NCI-H82 (cell line): Measurements from ENCODE around the gene KRTAP12-4.
"Not testable (repeated sequence)": the region's sequence is repeated elsewhere in the genome, so short reads cannot be mapped to it uniquely, and the experiment has no call there.

ENCODE experiments used
- DNase-seq: peaks from one replicate; lab custom pipeline; 2025; lab: John Stamatoyannopoulos, UW

The KRTAP12-4 gene

DNA sequence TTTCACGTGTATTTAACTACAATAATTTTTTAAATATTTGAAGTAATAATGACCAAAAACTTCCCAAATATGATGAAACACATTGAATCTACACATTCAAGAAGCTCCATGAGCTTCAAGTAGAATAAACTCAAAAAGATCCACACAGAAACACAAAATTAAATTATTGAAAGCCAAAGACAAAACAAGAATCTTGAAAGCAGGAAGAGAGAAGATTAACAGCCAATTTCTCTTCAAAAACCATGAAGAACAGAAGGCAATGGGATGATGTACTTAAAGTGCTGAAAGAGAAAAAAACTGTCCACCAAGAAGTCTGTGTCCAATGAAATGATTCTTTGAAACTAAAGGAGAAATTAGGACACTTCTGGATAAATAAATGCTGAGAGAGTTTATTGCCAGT, 22.4 kb downstream of the KRTAP12-4 start:
- no peak for DNase-seq

DNA sequence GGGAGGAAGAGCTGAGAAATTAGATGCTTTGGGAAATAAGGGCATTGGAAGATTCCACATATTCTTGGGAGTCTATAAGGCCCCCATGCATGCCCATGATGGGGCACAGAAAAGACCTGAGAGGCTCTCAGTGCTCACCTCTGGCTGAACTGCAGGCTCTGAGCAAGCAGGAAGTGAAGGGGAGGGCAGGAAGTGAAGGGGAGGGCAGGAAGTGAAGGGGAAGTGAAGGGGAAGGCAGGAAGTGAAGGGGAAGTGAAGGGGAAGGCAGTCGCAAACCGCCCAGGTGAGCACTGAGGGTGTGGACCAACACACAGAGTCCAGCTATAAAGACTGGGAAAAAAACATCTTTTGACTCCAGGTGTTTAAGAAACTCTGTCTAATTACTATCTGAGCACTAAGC, 24.0 kb downstream of the KRTAP12-4 start:
- DNase-seq, result no peak

DNA sequence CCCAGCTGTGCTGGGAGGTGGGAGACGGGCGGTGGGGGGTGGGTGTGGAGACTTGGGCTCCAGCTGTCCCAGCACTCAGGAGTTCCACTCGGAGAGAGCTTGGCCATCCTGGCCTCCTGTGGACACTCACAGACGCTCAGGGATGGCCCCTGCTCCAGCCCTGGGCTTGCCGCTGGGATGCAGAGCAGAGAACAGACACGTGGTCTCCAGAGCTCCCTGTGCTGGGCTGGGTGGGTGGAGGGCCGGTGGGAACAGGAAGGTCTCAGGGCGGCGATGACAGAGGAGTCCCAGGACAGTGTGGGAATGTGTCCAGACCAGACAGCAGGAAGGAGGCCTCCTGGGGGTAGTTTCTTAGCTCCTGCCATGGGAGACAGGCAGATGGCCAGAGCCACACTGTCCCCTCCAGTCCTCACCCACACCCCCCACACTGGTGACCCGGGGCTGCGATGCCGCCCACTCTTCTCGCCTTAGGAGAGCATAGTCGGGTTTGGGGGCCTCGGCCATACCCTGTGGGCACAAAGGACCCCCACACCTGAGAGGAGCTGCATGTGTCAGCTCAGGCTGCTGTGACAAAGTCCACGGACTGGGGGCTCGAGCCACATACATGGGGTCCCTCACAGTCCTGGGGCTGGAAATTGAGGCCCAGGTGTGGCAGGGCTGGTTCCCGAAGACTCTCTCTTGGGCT, 25.6 kb downstream of the KRTAP12-4 start:
- no peak for DNase-seq

DNA sequence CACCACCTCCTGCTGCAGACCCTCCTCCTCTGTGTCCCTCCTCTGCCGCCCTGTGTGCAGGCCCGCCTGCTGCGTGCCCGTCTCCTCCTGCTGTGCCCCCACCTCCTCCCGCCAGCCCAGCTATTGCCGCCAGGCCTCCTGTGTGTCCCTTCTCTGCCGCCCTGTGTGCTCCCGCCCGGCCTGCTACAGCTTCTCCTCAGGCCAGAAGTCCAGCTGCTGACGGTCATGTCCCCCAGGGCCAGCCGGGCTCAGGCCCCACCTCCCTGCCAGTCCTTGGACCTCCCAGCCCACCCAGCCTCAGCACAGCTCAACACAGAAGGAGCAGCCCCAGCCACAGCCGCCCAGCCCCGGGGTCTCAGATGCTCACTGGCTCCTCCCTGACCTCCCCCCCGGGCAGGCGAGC, 26.6 kb downstream of the KRTAP12-4 start:
- DNase-seq, result not testable (repeated sequence)

DNA sequence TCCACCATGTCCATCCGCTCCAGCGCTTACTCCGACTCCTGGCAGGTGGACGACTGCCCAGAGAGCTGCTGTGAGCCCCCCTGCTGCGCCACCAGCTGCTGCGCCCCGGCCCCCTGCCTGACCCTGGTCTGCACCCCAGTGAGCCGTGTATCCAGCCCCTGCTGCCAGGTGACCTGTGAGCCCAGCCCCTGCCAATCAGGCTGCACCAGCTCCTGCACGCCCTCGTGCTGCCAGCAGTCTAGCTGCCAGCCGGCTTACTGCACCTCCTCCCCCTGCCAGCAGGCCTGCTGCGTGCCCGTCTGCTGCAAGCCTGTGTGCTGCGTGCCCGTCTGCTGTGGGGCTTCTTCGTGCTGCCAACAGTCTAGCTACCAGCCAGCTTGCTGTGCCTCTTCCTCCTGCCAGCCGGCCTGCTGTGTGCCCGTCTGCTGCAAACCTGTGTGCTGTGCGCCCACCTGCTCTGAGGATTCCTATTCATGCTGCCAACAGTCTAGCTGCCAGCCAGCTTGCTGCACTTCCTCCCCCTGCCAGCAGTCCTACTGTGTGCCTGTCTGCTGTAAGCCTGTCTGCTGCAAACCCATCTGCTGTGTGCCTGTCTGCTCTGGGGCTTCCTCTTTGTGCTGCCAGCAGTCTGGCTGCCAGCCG, 27.2 kb downstream of the KRTAP12-4 start:
- not testable (repeated sequence) for DNase-seq

DNA sequence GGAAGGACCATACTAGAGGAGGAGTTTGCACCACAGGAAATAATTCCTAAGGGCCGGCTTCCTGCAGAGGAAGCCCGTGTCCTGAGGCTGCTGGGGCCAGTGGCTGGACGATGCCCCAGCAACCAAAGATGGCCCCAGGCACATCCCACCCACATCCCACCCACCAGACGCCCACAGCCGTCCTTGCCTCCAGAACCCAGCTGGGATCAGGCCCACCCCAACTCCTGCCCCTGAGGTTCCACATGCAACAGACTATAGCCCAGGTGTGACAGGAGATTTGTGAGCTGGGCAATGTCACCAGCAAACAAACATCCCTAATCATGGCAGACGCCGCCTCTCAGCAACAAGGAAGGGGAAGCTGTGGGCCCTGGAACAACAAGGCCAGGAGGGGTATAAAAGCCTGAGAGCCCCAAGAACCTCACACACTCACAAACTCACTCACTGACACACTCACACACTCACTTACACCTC, 27.8 kb downstream of the KRTAP12-4 start, which contains the start of gene KRTAP10-9:
Gene KRTAP10-9 (plus strand): TSS at position 421 of the 471 bp plus-strand sequence. CDS start 79 bp downstream, outside the sequence.
- DNase-seq, result no peak

DNA sequence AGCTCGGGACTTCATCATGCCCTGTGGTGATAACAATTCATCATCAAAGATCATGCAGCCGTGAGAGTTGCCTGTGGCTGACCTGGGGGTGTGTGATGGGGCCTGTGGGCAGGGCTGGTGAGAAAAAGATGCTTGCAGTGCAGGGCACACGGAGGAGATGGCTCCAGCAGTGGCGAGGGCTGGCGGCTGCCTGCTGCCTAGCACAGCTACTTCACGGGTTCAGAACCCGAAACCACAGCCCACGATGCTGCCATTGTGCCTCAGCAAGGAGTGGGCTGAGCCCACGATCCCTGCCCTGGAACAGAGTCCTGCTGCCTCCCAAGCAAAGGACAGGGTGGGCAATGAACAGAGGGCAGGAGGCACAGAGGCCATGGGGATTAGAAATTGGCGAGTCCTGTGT, 28.2 kb downstream of the KRTAP12-4 start:
- DNase-seq, result no peak

DNA sequence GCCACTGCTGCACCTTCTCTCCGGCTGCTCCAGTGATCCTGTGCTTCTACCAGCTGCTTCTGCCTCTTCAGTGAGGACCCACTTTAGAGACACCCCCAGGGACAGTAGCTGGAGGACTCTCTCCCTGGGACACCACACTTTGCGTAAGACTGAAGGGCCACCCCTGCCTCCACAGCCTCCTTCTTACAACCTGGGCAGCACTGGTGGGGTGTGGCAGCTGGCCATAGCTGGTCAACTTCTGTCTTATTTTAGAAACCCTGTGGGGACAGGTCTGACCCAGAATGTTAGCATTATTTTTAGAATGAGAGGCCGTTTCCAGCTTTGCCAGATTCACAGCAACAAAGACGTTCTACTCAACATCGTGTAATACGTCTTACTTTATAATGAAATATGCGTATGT, 28.7 kb downstream of the KRTAP12-4 start:
- no peak for DNase-seq

DNA sequence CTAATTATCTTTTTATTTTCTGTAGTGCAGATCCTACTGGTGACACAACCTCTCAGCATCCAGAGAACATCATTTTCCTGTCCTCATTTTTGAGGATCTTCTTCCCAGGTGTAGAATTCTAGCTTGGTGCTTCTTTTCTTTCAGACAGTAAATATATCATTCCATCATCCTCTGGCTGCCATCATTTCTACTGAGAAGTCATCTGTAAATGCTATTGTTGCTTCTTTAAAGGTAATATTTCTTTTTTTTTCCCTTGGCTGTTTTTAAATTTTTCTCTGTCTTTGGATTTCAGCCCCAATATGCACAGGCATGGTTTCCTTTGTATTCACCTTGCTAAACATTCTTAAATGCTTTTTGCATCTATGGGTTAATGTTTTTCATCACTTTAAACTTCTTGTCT, 30.9 kb downstream of the KRTAP12-4 start:
- DNase-seq, result no peak

DNA sequence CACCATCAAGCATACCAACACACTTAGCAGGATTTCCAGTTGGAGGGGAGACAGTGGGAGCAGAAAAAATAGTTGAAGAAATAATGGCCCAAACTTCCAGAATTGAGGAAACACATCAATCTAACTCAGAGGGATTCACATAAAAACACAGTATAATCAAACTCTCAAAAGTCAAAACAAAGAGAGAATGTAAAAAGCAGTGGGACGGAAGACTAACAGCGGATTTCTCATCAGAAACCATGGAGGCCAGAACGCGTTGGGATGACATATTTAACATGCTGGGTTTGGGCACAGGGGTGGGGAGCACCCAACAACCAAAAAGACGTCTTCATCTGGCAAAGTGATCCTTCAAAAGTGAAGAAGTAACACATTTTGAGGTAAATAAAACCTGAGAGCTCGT, 34.6 kb downstream of the KRTAP12-4 start:
- no peak for DNase-seq

DNA sequence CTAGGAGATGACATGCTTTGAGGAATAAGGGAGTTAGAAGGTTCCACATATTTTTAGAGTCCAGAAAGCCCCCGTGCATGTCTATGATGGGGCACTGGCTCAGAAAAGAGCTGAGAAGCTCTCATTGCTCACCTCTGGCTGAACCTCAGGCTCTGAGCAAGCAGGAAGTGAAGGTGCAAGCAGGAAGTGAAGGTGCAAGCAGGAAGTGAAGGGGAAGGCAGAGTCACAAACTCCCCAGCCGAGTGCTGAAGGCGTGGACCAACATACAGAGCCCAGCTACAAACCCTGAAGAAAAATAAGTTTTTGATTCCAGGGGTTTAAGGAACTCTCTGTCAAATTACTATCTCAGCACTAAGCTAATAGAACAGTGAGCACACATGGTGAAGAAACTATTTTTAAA, 35.5 kb downstream of the KRTAP12-4 start:
- DNase-seq, result no peak

DNA sequence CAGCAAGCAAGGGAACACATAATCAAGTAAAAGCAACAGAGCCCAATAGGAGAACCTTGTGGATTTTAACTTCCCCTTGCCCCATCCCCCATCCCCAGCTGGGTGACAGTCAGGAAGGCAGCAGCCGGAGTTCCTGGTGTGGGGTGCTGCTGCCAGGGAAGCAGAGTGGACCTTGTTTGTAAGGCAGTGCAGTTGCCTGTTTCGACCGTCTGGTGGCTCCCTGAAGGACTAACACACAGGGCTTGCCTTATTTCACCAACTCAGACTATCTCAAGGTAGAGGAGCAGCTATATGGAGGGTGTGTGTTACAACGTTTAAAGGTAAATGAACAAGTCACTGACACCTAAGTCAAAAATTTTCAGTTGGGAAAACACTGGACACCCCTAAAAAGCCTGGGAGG, 36.0 kb downstream of the KRTAP12-4 start:
- DNase-seq, result no peak

DNA sequence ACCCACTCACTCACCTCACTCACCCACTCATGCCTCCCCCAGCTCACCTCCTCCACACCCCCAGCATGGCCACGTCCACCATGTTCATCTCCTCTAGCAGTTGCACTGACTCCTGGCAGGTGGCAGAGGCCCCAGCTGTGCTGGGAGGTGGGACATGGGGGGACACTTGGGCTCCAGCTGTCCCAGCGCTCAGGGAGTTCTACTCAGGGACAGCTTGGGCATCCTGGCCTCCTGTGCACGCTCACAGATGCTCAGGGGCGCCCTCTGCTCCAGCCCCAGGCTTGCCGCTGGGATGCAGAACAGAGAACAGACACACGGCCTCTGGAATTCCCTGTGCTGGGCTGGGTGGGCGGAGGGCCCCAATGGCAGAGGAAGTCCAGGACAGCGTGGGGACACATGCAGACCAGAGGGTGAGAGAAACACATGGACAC, 37.4 kb downstream of the KRTAP12-4 start:
- DNase-seq, result no peak

DNA sequence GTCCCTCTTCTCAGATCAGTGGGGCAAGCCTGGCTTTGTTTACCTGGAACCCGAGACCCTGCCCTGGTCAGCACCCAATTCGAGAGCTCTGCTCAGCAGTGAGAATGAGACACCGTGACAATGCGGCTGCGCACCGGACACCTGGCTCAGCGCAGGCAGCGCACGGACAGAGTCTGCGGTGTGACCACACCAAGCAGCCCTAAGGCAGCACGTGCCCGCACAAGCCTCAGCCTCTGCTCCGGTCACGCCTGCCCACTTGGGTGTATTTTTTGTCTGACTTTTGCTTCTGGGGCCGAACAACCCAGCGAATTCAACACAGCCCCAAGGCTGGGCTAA, 37.9 kb downstream of the KRTAP12-4 start:
- DNase-seq, result no peak

DNA sequence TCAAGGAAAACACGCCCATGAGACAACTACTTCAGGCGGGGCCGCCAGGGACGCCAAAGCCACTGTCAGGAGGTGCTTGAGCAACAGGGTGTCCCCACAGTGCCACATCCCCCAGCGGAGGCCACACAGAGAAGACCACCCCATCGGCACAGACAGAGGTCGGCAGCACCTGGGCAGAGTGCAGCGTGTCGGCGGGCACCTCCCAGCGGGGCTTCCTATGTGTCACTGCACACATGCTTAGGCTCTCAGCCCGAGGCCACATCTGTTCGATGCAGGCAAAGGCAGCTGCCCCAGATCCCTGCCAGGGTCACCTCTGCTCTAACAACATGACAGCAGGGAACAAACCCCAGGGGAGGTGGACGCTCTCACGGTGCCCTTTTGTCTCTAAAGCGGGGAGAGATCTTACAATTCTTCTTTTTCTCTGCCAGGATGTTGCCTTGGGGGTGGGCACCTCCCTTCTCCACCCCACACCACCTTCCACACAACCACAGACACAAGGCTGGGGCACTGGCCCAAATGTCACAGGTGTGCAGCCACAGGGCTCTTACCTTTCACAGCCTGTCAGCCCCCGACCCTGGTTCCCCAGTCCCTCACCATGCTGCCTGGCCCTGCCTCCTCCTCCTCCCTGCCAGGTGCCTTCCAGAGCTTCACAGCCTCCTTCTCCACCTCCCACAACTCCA, 38.4 kb downstream of the KRTAP12-4 start:
- no peak for DNase-seq

DNA sequence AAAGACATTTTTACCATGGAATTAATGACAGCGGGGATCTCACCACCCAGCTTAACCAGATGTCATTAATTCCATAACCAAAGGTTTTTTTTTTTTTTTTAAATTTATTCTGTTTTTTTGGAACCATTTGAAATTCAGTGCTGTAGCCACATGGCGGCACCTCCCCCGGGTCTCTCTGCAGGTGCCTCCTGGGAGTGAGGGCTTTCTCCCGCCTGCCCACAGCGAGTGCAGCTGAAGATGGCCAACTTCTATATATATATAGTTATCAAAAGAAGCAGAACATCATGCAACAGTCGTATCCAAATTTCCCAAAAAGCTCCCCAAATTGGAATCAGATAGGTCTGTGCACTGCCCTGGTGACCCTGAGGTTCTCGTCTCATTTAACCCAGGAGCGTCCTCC, 39.0 kb downstream of the KRTAP12-4 start:
- DNase-seq, result no peak

DNA sequence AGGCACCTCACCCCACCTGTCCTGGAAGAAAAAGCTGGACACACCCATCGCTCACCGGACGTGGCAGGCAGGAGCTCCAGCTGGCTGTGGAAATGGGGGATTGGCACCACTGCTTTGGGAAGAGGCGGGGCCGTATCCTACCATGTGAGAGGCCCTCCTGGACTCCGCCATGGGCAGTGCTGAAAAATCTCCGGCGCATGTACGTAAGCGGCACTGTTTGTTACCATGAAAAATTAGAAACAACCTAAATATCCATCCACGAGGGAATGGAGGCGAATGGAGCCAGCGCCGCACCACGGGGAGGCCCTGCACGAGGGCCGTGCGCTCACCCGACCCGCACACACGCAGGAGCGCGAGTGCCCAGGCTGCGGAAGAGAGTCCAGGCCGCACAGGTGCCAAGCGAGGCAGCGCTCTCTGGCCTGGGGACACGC, 39.5 kb downstream of the KRTAP12-4 start:
- no peak for DNase-seq

DNA sequence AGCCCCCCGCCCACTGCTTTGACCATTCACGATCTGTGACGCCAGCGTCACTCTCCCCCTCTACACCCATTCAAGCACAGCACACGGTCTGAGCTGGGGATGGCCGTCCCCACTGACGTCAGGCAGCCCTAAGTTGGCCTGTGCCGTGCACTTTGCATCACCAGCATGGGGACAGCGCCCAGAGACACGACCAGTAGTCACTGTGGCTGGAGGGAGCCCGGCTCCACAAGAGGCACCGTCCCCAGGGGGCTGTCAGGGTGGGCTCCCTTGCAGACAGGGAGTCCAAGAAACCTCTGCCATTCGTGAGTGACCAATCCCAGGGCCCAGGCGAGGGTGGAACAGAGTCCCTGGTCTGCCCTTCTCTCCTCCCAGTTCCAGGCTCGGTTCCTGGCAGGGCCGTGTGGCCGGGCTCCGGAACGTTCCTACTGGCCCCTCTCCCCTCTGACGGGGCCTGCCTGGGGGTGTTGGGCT, 40.3 kb downstream of the KRTAP12-4 start:
- no peak for DNase-seq

DNA sequence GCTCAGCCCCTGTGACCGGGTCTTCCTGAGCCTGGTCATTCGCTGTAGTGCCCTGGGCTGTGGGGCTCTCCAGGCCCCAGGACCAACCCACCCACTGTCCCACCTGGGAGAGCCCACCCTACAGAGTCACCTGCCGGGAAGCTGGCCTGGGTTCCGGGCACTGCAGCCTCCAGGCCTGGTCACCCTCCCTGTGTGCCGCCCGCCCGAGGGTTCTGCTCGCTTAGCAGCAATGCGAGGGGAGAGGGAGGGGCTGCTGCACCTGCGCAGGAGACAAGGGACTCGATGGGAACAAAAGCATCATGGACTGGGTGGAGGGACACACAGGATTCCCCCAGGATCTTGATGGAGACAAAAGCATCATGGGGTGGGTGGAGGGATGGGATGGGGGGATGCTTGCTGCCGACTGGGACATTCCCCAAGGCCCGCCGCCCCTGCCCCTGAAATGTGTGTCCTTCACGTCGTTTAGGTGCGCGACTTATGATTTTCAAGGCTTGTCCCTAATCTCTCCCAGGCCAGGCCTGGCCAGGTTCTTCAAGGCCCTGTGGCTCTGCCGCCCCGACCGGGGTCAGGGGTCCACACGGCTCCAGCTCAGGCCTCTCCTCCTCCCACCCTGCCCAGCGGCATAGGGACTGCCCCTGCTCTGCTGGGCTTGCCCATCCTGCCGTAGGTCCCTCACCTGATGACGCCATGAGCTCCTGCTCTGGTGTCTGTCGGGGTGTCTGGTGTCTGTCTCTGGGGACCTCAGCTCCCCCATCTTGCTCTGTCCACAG, 40.9 kb downstream of the KRTAP12-4 start:
- no peak for DNase-seq

DNA sequence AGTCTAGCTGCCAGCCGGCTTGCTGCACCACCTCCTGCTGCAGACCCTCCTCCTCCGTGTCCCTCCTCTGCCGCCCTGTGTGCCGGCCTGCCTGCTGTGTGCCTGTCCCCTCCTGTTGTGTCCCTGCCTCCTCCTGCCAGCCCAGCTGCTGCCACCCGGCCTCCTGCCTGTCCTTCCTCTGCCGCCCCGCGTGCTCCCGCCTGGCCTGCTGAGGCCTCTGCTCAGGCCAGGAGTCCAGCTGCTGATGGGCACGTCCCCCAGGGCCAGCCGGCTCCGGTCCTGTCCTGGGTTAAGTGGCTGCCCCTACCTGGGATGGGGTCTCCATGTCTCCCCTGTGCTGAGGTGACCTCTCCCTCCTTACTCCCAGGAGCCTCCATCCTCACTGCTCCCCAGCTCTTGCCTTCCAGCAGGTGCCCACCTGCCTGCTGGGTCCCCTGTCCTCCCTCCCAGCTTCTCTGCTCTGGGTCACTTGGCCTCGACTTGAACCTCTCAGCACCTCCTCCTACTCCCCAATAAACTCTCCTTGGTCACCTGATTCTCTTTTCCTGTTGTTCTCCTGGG, 41.7 kb downstream of the KRTAP12-4 start:
- DNase-seq, result no peak

DNA sequence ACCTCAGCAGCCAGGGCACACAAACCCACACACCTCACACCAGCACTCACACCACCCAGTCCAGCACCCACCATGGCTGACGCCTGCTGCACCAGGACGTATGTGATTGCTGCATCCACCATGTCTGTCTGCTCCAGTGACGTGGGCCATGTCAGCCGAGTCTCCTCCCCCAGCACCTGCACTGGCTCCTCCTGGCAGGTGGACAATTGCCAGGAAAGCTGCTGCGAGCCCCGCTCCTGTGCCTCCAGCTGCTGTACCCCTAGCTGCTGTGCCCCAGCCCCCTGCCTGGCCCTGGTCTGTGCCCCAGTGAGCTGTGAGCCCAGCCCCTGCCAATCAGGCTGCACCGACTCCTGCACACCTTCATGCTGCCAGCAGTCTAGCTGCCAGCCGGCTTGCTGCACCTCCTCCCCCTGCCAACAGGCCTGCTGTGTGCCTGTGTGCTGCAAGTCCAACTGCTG, 42.4 kb downstream of the KRTAP12-4 start, which contains the start of gene KRTAP10-8:
Gene KRTAP10-8 (plus strand): TSS at position 51 of the 458 bp plus-strand sequence. CDS start 22 bp downstream, at position 73.
- DNase-seq, result no peak

DNA sequence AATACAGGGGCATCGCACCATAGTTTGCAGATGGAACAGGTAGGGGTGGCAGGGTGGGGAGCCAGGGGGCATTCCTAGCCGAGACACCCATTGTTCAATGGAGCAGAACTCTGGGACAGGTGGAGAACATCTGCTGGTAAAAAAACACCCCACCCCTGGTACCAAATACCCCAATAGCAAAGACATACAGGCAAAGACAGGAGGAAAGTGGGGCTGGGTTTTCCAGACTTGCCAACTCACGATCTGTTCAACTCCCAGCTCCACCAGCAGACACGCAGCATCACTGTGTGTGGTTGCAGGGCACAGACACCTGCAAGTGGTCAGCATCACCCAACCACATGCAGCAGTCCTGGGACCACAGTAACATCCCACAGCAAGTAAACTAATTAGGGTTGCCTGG, 42.9 kb downstream of the KRTAP12-4 start:
- DNase-seq, result no peak
